Transverse colon (tissue), 4 donors: ENCODE measurements around the gene B4GALNT3.

Source experiments
- CTCF ChIP-seq, 5 experiments: fragments of 200-600 bp in 3 of 5; fragments of 450-650 bp in 2 of 5; sonication (generic) in 3 of 5; IDR thresholded peaks; 1 replicate in 2 of 5; 2 replicates in 3 of 5; pipeline ENCODE4 v1.5.1; 2016 to 2017; ENCODE audit warnings: antibody characterized with exemption in 5 of 5, inconsistent platforms in 3 of 5, mild to moderate bottlenecking in 2 of 5, moderate library complexity in 1 of 5
- EP300 ChIP-seq: sonication (generic); formaldehyde crosslinking; IDR thresholded peaks from one replicate; pipeline ENCODE4 v1.6.1; 2017; ENCODE audit warnings: antibody characterized with exemption, low read depth
- POLR2A ChIP-seq: fragments of 450-650 bp; IDR thresholded peaks from one replicate; pipeline ENCODE4 v1.6.1; 2016; ENCODE audit warnings: antibody characterized with exemption, mild to moderate bottlenecking, moderate library complexity
- POLR2AphosphoS5 ChIP-seq, 3 donors: sonication (generic); formaldehyde crosslinking; IDR thresholded peaks; one replicate each; pipeline ENCODE4 v1.6.1; 2016; ENCODE audit warnings: antibody characterized with exemption in 3 of 3

GRCh38 chr12:553216-554000 is 93.7 kb downstream of the B4GALNT3 start:
- TF ChIP-seq POLR2AphosphoS5 (IDR thresholded peaks at IDR 0.05): no peak
- TF ChIP-seq EP300: no peak
- TF ChIP-seq CTCF (IDR thresholded peaks at IDR 0.05): no peak
- TF ChIP-seq POLR2A: no peak
